SU-DHL-6 (cell line): Measurements from ENCODE around the gene ACSL3.

Experiments used
- H2AFZ ChIP-seq: fragments of 200-600 bp; sonication (generic); 2 replicates; pipeline ENCODE4 v1.6.1; 2014; ENCODE audit warnings: low read depth, mild to moderate bottlenecking, moderate library complexity, mixed read lengths, antibody characterized with exemption, low read length; ENCODE audit not compliant: severe bottlenecking
- H3F3A ChIP-seq: fragments of 200-600 bp; shearing (Covaris generic); 2 replicates; pipeline ENCODE4 v1.6.0; 2016; ENCODE audit warnings: antibody characterized with exemption, mild to moderate bottlenecking; ENCODE audit not compliant: insufficient read depth
- H3K27ac ChIP-seq: fragments of 200-600 bp; sonication (generic); 2 replicates; pipeline ENCODE4 v1.5.1; 2016; ENCODE audit warnings: low read depth, mild to moderate bottlenecking, low read length, moderate library complexity, mixed read lengths
- H3K27me3 ChIP-seq: fragments of 200-600 bp; sonication (generic), shearing (Covaris generic); 2 replicates; pipeline ENCODE4 v1.6.0; 2014; ENCODE audit warnings: mild to moderate bottlenecking, low read length
- H3K36me3 ChIP-seq: fragments of 200-600 bp; sonication (generic); 2 replicates; pipeline ENCODE4 v1.6.1; 2014; ENCODE audit warnings: mild to moderate bottlenecking, low read length, mixed read lengths
- H3K4me2 ChIP-seq: fragments of 300-600, 200-600 bp; shearing (Covaris generic), sonication (generic); 2 replicates; pipeline ENCODE4 v1.6.0; 2014; ENCODE audit warnings: low read length, low read depth, mild to moderate bottlenecking; ENCODE audit not compliant: poor library complexity, severe bottlenecking
- H3K4me3 ChIP-seq: fragments of 200-600 bp; sonication (generic); 2 replicates; pipeline ENCODE4 v1.5.1; 2014; ENCODE audit warnings: antibody characterized with exemption, low read length, mild to moderate bottlenecking, mixed read lengths; ENCODE audit not compliant: insufficient read depth, poor library complexity, severe bottlenecking
- H3K79me2 ChIP-seq: fragments of 200-600 bp; sonication (generic); 2 replicates; pipeline ENCODE4 v1.6.1; 2014; ENCODE audit warnings: mild to moderate bottlenecking, low read length, moderate library complexity; ENCODE audit not compliant: insufficient read depth
- H3K9ac ChIP-seq: fragments of 200-600 bp; sonication (generic); 2 replicates; pipeline ENCODE4 v1.7.0; 2014; ENCODE audit warnings: mild to moderate bottlenecking, low read length
- H3K9me2 ChIP-seq: fragments of 200-600 bp; sonication (generic); replicated peaks from 2 replicates; pipeline ENCODE4 v1.6.1; 2014; ENCODE audit warnings: low read length; ENCODE audit not compliant: insufficient read depth
- H3K9me3 ChIP-seq: fragments of 200-600 bp; sonication (generic); 2 replicates; pipeline ENCODE4 v1.6.1; 2014; ENCODE audit warnings: low read length, mixed read lengths; ENCODE audit not compliant: insufficient read depth
- H4K20me1 ChIP-seq: fragments of 200-600 bp; sonication (generic); 2 replicates; pipeline ENCODE4 v1.6.1; 2014; ENCODE audit warnings: low read depth, mild to moderate bottlenecking, antibody characterized with exemption, low read length, moderate library complexity, mixed read lengths
- EZH2phosphoT487 ChIP-seq: fragments of 200-600 bp; sonication (generic), shearing (Covaris generic); conservative IDR thresholded peaks from 2 replicates; pipeline ENCODE4 v1.6.1; 2018; ENCODE audit warnings: mild to moderate bottlenecking, antibody characterized with exemption, low read length, moderate library complexity, mixed read lengths
- TF ChIP-seq, protein P1 (sequence below): fragments of 200-600 bp; sonication (generic); IDR thresholded peaks from one replicate; pipeline ENCODE4 v1.5.1; 2017; ENCODE audit warnings: antibody characterized with exemption, mild to moderate bottlenecking, low read length, moderate library complexity; ENCODE audit not compliant: insufficient read depth, poor library complexity, severe bottlenecking

Gene ACSL3

DNA sequence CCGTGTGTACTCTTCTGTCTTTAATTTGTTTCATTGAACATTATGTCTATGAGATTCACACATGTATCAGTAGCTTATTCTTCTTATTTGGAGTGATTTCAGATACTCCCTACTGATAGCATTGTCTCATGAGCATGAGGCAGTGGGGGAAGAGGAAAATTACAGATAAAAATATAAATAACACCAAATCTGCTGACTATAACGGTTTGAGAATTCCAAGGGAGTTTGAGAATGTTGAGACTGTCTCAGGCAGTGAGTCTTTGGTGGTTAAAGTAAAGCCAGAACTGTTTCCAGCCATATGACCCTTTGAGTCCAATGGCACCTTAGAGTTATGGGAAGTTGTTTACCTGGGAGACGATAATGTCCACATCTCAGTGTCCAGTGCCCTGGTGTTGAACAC lies 118.6 kb downstream of the ACSL3 start:
- Histone ChIP-seq H3K9me3 (no peaks in the 10 kb centered on the region), H3K27me3 (no peaks in the 10 kb centered on the region), H3F3A (no peaks in the 10 kb centered on the region), H3K4me2 (no peak overlapping the region), H3K36me3 (no peaks in the 10 kb centered on the region), H3K79me2 (no peaks in the 10 kb centered on the region), H3K9me2 (no peaks in the 10 kb centered on the region), H3K4me3 (no peak overlapping the region), H4K20me1 (no peaks in the 10 kb centered on the region), H3K9ac (no peak overlapping the region), H3K27ac (no peak overlapping the region), H2AFZ (no peak overlapping the region)
- no peak for TF ChIP-seq EZH2phosphoT487
- TF ChIP-seq, protein P1, sequence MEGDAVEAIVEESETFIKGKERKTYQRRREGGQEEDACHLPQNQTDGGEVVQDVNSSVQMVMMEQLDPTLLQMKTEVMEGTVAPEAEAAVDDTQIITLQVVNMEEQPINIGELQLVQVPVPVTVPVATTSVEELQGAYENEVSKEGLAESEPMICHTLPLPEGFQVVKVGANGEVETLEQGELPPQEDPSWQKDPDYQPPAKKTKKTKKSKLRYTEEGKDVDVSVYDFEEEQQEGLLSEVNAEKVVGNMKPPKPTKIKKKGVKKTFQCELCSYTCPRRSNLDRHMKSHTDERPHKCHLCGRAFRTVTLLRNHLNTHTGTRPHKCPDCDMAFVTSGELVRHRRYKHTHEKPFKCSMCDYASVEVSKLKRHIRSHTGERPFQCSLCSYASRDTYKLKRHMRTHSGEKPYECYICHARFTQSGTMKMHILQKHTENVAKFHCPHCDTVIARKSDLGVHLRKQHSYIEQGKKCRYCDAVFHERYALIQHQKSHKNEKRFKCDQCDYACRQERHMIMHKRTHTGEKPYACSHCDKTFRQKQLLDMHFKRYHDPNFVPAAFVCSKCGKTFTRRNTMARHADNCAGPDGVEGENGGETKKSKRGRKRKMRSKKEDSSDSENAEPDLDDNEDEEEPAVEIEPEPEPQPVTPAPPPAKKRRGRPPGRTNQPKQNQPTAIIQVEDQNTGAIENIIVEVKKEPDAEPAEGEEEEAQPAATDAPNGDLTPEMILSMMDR: no peak

DNA sequence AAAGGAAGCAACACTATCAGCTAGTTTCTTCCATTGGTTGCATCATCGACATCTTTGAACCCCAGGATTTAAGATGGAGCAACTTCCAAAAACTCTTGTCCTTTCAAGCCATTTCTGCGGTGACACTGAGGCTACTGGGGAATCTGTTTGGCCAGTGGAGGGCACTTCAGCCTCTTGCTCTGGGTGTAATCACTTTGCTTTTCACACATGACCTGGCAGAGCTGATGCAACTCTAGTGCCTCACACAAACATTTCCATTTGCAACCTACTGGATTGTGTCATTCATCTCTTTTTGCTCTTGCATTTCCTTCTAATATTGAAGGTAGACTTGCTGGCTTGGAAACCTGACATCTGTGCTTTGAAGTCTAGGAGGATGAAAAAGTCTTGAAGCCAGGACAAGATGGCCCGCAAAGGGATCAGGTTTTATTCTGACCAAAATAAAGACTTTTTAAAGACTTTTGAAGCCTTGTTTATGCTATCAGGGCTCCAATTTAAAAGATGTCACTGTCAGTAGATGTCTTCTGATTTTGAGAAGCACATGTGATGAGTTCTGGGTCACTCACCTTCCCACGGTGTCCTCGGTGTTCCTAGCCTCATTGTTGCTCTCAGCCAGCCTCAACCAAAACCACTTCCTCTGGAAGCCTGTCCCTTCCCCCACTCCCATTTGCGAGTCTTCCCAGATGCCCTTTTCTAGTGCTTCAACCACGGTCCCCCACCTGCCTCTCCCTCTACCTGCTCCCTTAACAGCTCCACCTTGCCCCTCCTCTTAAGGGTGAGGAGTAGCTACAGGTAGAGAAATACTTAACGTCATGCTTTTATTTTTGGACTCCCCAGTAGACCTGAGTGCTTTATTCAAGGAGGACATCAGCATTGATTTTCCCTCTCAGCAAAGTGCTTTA lies 121.4 kb downstream of the ACSL3 start:
- no peak overlapping the region for H3K9ac ChIP-seq
- no peaks in the 10 kb centered on the region for H4K20me1 ChIP-seq
- no peak overlapping the region for H3K4me2 ChIP-seq
- H3K9me3 ChIP-seq: 0 out of 2 replicates have a peak, but pooled peaks cover 3% of the 10 kb centered on the region
- no peaks in the 10 kb centered on the region for H3K79me2 ChIP-seq
- no peak overlapping the region for H3K27ac ChIP-seq
- H3K27me3 ChIP-seq: no peaks in the 10 kb centered on the region
- no peak overlapping the region for H3K4me3 ChIP-seq
- no peak overlapping the region for H2AFZ ChIP-seq
- H3K9me2 ChIP-seq: no peaks in the 10 kb centered on the region
- no peaks in the 10 kb centered on the region for H3F3A ChIP-seq
- H3K36me3 ChIP-seq: no peaks in the 10 kb centered on the region
- TF ChIP-seq, protein P1: no peak
- TF ChIP-seq EZH2phosphoT487: no peak

DNA sequence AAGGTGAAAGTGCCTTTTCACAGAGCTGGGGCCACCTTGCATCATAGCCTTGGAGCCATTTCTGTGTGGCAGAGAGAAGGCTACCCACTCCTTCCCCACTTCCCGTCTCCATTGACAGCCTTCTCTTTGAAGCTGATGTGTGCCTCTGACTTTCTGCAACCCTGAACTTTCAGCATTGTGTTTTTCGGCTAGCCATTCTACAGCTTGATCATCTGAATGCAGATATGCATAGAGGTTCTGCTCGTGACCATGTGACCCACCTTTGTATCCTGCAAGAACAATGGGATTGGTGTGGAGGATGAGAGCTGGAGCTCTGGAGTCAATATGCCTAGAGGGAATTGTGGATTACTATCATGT lies 122.1 kb downstream of the ACSL3 start:
- H3K36me3 ChIP-seq: no peaks in the 10 kb centered on the region
- no peak overlapping the region for H3K9ac ChIP-seq
- H3K9me2 ChIP-seq: no peaks in the 10 kb centered on the region
- no peak overlapping the region for H2AFZ ChIP-seq
- no peaks in the 10 kb centered on the region for H3K27me3 ChIP-seq
- TF ChIP-seq, protein P1: no peak
- no peak for TF ChIP-seq EZH2phosphoT487
- H3K4me3 ChIP-seq: no peak overlapping the region
- H4K20me1 ChIP-seq: no peaks in the 10 kb centered on the region
- H3K4me2 ChIP-seq: no peak overlapping the region
- H3K27ac ChIP-seq: no peak overlapping the region
- H3K79me2 ChIP-seq: no peaks in the 10 kb centered on the region
- 0 out of 2 replicates have a peak, but pooled peaks cover 3% of the 10 kb centered on the region for H3K9me3 ChIP-seq
- H3F3A ChIP-seq: no peaks in the 10 kb centered on the region
